ENCODE measurements around the gene REELD1. TPM values are rescaled to one million over a fixed set of nuclear protein-coding genes. Genes with fewer than 3 reads are reported as not detected.

Gene REELD1
- total and polyA plus RNA-seq, 2 donors from 2014 or later, result 0.58 to 0.66 TPM

GRCh38 chr4:146237092-146237491 is 22.8 kb downstream of the REELD1 start:
- no peak for TF ChIP-seq CTCF (IDR thresholded peaks at IDR 0.05; ENCODE audit: borderline replicate concordance, extremely low read depth, insufficient read depth)
- Histone ChIP-seq H3K4me3 (ENCODE audit: low read length in 3 of 3) (no peak overlapping the region), H3K36me3 (ENCODE audit: control insufficient read depth in 2 of 3, insufficient read depth in 3 of 3, low read length in 3 of 3) (no peaks in the 10 kb centered on the region), H3K9ac (ENCODE audit: low read length in 3 of 3) (no peak overlapping the region), H3K27ac (ENCODE audit: low read depth in 2 of 2, low read length in 2 of 2) (no peak overlapping the region), H3K9me3 (ENCODE audit: control insufficient read depth in 2 of 3, insufficient read depth in 1 of 3, low read length in 3 of 3) (peaks cover 0 to 2% (median 0%) of the 10 kb centered on the region in 3 donors), H3K4me1 (ENCODE audit: control insufficient read depth in 2 of 3, insufficient read depth in 2 of 3, low read depth in 1 of 3, low read length in 3 of 3) (peaks cover 0 to 4% (median 0%) of the 10 kb centered on the region in 3 donors), H3K27me3 (ENCODE audit: control insufficient read depth, insufficient read depth, low read length) (no peaks in the 10 kb centered on the region)
- no peak for DNase-seq
- intact Hi-C loops (cut with DNase I), result no loop called here
- FAIRE-seq, result no peak

GRCh38 chr4:146238107-146238506 is 23.8 kb downstream of the REELD1 start:
- intact Hi-C loops (cut with DNase I), result no loop called here
- FAIRE-seq (no peak), DNase-seq (no peak)
- TF ChIP-seq CTCF (IDR thresholded peaks at IDR 0.05; ENCODE audit: borderline replicate concordance, extremely low read depth, insufficient read depth), result no peak
- no peaks in the 10 kb centered on the region for H3K27me3 ChIP-seq (ENCODE audit: control insufficient read depth, insufficient read depth, low read length)
- no peaks in the 10 kb centered on the region for H3K9me3 ChIP-seq (ENCODE audit: control insufficient read depth in 2 of 3, insufficient read depth in 1 of 3, low read length in 3 of 3)
- no peaks in the 10 kb centered on the region for H3K36me3 ChIP-seq (ENCODE audit: control insufficient read depth in 2 of 3, insufficient read depth in 3 of 3, low read length in 3 of 3)
- no peak overlapping the region for H3K9ac ChIP-seq (ENCODE audit: low read length in 3 of 3)
- H3K4me1 ChIP-seq (ENCODE audit: control insufficient read depth in 2 of 3, insufficient read depth in 2 of 3, low read depth in 1 of 3, low read length in 3 of 3), result peaks cover 0 to 4% (median 0%) of the 10 kb centered on the region in 3 donors
- no peak overlapping the region for H3K27ac ChIP-seq (ENCODE audit: low read depth in 2 of 2, low read length in 2 of 2)
- H3K4me3 ChIP-seq (ENCODE audit: low read length in 3 of 3), result no peak overlapping the region

DNA sequence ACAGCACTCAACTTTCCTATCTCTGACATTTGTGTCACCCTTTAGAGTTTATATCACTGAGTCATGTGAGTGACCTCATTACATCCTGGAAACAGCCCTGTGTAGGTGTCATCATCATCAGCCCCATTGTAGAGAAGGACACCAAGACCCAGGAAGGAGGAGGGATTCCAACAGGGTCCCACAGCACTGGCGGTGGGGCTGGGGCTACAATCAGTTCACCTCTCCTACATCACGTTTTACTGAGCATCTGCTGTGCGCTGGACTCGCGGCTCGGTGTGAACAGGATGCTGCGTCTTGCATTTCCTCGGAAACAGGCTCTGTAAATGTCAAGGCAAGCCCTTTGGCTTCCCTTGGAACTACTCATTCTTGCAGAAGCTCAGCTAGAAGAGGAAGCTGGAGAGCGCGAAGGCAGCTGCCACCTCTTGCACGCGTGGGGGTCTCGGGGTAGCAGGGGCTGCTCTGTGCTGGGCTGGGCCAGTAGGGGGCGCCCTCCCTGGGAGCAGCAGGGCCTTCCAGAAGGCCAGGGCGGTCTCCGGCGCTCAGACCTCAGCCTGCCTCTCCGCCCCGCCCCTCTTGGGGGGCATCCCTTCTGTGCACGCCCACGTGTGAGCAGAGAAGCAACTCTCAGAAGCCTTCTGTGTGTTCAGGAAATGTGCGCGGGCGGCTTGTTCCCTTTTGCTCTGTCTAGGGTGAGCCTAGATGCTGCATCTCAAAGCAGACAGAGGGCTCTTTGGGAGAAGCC is 29.0 kb downstream of the REELD1 start:
- H3K4me1 ChIP-seq (ENCODE audit: control insufficient read depth in 2 of 3, insufficient read depth in 2 of 3, low read depth in 1 of 3, low read length in 3 of 3), result peaks cover 0 to 6% (median 4%) of the 10 kb centered on the region in 3 donors
- no peak for FAIRE-seq
- intact Hi-C loops (cut with DNase I), result no loop called here

More for the DNA sequence above, 29.0 kb downstream of the REELD1 start:
- Histone ChIP-seq H3K9me3 (ENCODE audit: control insufficient read depth in 2 of 3, insufficient read depth in 1 of 3, low read length in 3 of 3) (no peaks in the 10 kb centered on the region), H3K36me3 (ENCODE audit: control insufficient read depth in 2 of 3, insufficient read depth in 3 of 3, low read length in 3 of 3) (no peaks in the 10 kb centered on the region), H3K9ac (ENCODE audit: low read length in 3 of 3) (no peak overlapping the region), H3K4me3 (ENCODE audit: low read length in 3 of 3) (no peak overlapping the region), H3K27ac (ENCODE audit: low read depth in 2 of 2, low read length in 2 of 2) (peak overlapping the region; percentile 9 to 58), H3K27me3 (ENCODE audit: control insufficient read depth, insufficient read depth, low read length) (no peaks in the 10 kb centered on the region)
- peak in 1 of 5 donors; percentile 78 for DNase-seq
- TF ChIP-seq CTCF (IDR thresholded peaks at IDR 0.05; ENCODE audit: borderline replicate concordance, extremely low read depth, insufficient read depth), result peak; percentile 28
